Measurements from ENCODE around the gene SCAMP2. TPM values are rescaled to one million over a fixed set of nuclear protein-coding genes. Genes with fewer than 3 reads are reported as not detected.

Gene SCAMP2
- total and polyA plus RNA-seq, 2 of the 13 experiments (the other 11 are each of a cell fraction or from before 2014, with no cell fraction given) = 34.8 to 121 TPM

DNA sequence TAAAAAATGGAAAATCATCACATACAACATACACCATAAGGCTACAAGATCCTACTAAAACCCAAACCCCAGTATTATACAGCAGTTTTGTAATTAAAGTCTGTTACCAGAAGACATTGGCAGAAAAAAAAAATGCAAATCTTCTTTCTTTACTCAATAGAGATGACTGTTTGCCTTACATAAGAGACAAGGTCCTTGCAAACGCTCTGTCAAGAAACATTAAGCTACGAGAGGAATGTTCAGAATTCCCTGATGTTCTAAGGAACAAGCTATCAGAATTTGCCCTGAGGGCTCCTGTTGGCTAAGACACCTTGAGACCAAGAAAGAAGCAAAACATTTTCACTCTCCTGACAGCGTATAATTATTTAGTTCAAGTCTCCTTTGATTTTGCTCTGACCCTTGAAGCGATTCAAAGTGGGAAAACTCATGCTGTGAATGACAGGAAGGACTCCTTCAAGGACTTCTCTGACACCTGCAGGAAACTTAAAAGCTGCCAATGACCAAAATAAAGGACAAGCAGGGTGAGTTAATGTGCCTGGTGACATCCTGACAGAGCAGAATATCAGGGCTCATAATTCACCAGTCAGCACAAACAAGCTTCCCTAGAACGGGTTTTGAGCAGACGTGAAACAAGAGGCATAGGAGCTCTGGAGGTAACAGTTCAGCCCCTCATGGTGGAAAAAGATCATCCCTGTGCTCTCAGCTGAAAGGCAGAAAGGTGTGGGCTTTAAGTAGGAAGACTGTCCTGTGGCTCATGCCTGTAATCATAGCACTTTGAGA is 2.5 kb downstream of the SCAMP2 start:
- intact Hi-C loops (cut with micrococcal nuclease; ENCODE audit: unreplicated experiment) (no loop called here), in situ Hi-C loops (cut with HindIII; ENCODE audit: extremely low pct_ligation_motif_present, low pct_unique_long_range_greater_than_20kb) (no loop called here)
- no TSS peak for BruUV-seq (replicated peaks)
- no peak overlapping the region for H2AFZ ChIP-seq (ENCODE audit: low read length)
- DNase-seq (ENCODE audit: low spot score) (no peak), ATAC-seq (no peak), FAIRE-seq (no peak)
- H3K27me3 ChIP-seq (ENCODE audit: control insufficient read depth in 1 of 2, insufficient read depth in 2 of 2, low read length in 2 of 2) = peaks cover 0 to 2% of the 10 kb centered on the region in 2 experiments; a peak in 1 of 5 replicates
- peak overlapping the region; percentile 1; the same call in 1 of the 2 replicates for H3K9ac ChIP-seq (ENCODE audit: insufficient read depth, low read depth, low read length)
- peaks cover 16% of the 10 kb centered on the region for H4K20me1 ChIP-seq (ENCODE audit: insufficient read depth, low read length)
- H3K27ac ChIP-seq (ENCODE audit: extremely low read length, insufficient read depth, low read length) = no peak overlapping the region
- peak; percentile 65 to 66 for TF ChIP-seq MAFK (conservative IDR thresholded peaks at IDR 0.05 in 1 of 2, IDR thresholded peaks at IDR 0.05 in 1 of 2; ENCODE audit: low read length in 2 of 2)
- TF ChIP-seq ZNF7 (CRISPR knock-in tag; IDR thresholded peaks at IDR 0.05) = no peak
- peak; percentile 67 for TF ChIP-seq MAFF (IDR thresholded peaks at IDR 0.05; ENCODE audit: low read depth, low read length)
- WGBS (ENCODE audit: low lambda C conversion rate) = 79% methylated on average over 6 of the region's 6 CpGs
- peaks cover 61% of the 10 kb centered on the region for H3K79me2 ChIP-seq (ENCODE audit: insufficient read depth, low read length)
- CTCF ChIA-PET (ENCODE audit: low intra/inter-chr PET ratio, low total read pairs) = no interaction called here
- no peak overlapping the region for H3K4me3 ChIP-seq (replicated peaks in 1 of 3; ENCODE audit: insufficient read depth in 1 of 3, low read depth in 2 of 3, low read length in 3 of 3)
- H3K4me2 ChIP-seq (ENCODE audit: low read depth, low read length) = peak overlapping the region; percentile 41; the same call in 1 of the 2 replicates
- no peaks in the 10 kb centered on the region for H3K9me3 ChIP-seq (ENCODE audit: low read length)
- peaks cover 0 to 1% of the 10 kb centered on the region in 2 experiments; a peak in 4 of 5 replicates for H3K36me3 ChIP-seq (replicated peaks in 1 of 2; ENCODE audit: control insufficient read depth in 1 of 2, insufficient read depth in 2 of 2, low read length in 2 of 2)
- POLR2A ChIA-PET = interaction anchor here (1.1 to 1.7 kb wide), 5 partner anchors 11 to 52 kb away, joined by 3 to 6 read pairs (median 4); partner anchors contain the start of gene MPI
- H3K4me1 ChIP-seq (ENCODE audit: insufficient read depth, low read length) = peaks cover 73% of the 10 kb centered on the region

DNA sequence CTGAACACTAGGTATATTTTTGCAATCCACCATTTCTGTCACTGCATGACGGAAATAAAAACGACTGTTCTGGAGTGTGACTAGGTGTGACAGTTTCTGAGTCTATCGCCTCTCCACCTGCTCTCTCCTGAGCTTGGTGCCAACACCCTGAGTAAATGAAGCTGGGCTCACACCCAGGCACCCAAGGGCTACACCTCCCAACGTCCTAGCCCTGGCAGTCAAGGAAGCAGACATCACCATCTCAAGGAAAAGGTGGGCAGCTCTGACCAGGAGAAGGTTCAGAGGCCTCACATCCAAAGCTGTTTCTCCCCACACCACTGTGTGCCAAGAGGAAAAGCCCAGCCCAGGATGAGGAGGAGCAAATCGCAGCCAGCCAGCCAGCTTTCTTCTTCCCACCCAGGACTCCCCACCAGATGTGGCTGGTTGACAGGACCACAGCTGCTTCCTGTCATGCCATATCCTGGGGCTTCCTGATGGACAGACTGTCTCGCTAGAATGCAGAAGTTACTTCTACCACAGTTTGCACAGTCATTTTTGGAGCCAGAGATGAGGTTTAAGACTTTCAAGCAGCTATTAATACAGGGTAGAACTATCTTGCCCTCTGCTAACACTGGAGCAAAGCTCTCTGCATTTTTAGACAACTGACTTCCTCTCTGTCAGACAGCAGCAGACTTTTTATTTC is 3.3 kb downstream of the SCAMP2 start:
- H3K4me1 ChIP-seq (ENCODE audit: insufficient read depth, low read length) = peaks cover 75% of the 10 kb centered on the region
- no peak overlapping the region for H2AFZ ChIP-seq (ENCODE audit: low read length)
- DNase-seq (ENCODE audit: low spot score) = no peak
- peaks cover 0 to 2% of the 10 kb centered on the region in 2 experiments; a peak in 1 of 5 replicates for H3K27me3 ChIP-seq (ENCODE audit: control insufficient read depth in 1 of 2, insufficient read depth in 2 of 2, low read length in 2 of 2)
- peaks cover 16% of the 10 kb centered on the region for H4K20me1 ChIP-seq (ENCODE audit: insufficient read depth, low read length)
- H3K4me2 ChIP-seq (ENCODE audit: low read depth, low read length) = peak overlapping the region; percentile 30; the same call in 1 of the 2 replicates
- BruUV-seq (replicated peaks) = no TSS peak
- CTCF ChIA-PET (ENCODE audit: low intra/inter-chr PET ratio, low total read pairs) = no interaction called here
- 80% methylated on average over 6 of the region's 6 CpGs for WGBS (ENCODE audit: low lambda C conversion rate)
- no peak for FAIRE-seq
- H3K9me3 ChIP-seq (ENCODE audit: low read length) = no peaks in the 10 kb centered on the region
- peaks cover 0 to 1% of the 10 kb centered on the region in 2 experiments; a peak in 4 of 5 replicates for H3K36me3 ChIP-seq (replicated peaks in 1 of 2; ENCODE audit: control insufficient read depth in 1 of 2, insufficient read depth in 2 of 2, low read length in 2 of 2)
- intact Hi-C loops (cut with micrococcal nuclease; ENCODE audit: unreplicated experiment) (no loop called here), in situ Hi-C loops (cut with HindIII; ENCODE audit: extremely low pct_ligation_motif_present, low pct_unique_long_range_greater_than_20kb) (no loop called here)
- H3K9ac ChIP-seq (ENCODE audit: insufficient read depth, low read depth, low read length) = no peak overlapping the region
- POLR2A ChIA-PET = interaction anchor here (0.5 to 1.7 kb wide), 6 partner anchors 12 to 51 kb away, joined by 3 to 6 read pairs (median 3); partner anchors contain the start of genes FAM219B and MPI
- H3K4me3 ChIP-seq (replicated peaks in 1 of 3; ENCODE audit: insufficient read depth in 1 of 3, low read depth in 2 of 3, low read length in 3 of 3) = no peak overlapping the region
- H3K27ac ChIP-seq (ENCODE audit: extremely low read length, insufficient read depth, low read length) = no peak overlapping the region
- H3K79me2 ChIP-seq (ENCODE audit: insufficient read depth, low read length) = peaks cover 65% of the 10 kb centered on the region
- no peak for ATAC-seq
- TF ChIP-seq ZNF234 (CRISPR knock-in tag; conservative IDR thresholded peaks at IDR 0.05) (no peak), TOE1 (CRISPR knock-in tag; IDR thresholded peaks at IDR 0.05) (no peak), ZNF790 (CRISPR knock-in tag; IDR thresholded peaks at IDR 0.05; ENCODE audit: borderline replicate concordance) (no peak), ZNF678 (CRISPR knock-in tag; IDR thresholded peaks at IDR 0.05) (no peak), ZFP41 (CRISPR knock-in tag; IDR thresholded peaks at IDR 0.05; ENCODE audit: borderline replicate concordance) (no peak), ZNF629 (CRISPR knock-in tag; conservative IDR thresholded peaks at IDR 0.05) (no peak), ZSCAN22 (CRISPR knock-in tag; IDR thresholded peaks at IDR 0.05) (no peak), ZNF768 (CRISPR knock-in tag; IDR thresholded peaks at IDR 0.05) (no peak), ZNF263 (CRISPR knock-in tag; IDR thresholded peaks at IDR 0.05) (no peak), HNRNPLL (IDR thresholded peaks at IDR 0.05; ENCODE audit: low read depth, low read length, poor library complexity, severe bottlenecking) (no peak), ZNF737 (CRISPR knock-in tag; IDR thresholded peaks at IDR 0.05; ENCODE audit: borderline replicate concordance) (no peak), HCFC1 (IDR thresholded peaks at IDR 0.05; ENCODE audit: low read depth, low read length) (no peak), ZNF510 (CRISPR knock-in tag; IDR thresholded peaks at IDR 0.05; ENCODE audit: low read depth) (no peak)
- TF ChIP-seq, protein P1, sequence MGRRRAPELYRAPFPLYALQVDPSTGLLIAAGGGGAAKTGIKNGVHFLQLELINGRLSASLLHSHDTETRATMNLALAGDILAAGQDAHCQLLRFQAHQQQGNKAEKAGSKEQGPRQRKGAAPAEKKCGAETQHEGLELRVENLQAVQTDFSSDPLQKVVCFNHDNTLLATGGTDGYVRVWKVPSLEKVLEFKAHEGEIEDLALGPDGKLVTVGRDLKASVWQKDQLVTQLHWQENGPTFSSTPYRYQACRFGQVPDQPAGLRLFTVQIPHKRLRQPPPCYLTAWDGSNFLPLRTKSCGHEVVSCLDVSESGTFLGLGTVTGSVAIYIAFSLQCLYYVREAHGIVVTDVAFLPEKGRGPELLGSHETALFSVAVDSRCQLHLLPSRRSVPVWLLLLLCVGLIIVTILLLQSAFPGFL (CRISPR knock-in tag; IDR thresholded peaks at IDR 0.05) = no peak

Data from HepG2 (cell line).